Esophagus squamous epithelium (tissue), 5 donors: ENCODE measurements around the gene MMP2. TPM values are rescaled to one million over a fixed set of nuclear protein-coding genes. Genes with fewer than 3 reads are reported as not detected.

ENCODE experiments used
- DNase-seq: peaks from one replicate; lab custom pipeline; 2025; lab: John Stamatoyannopoulos, UW
- H3K27ac ChIP-seq, 4 donors: fragments of 200-600 bp; sonication (generic); one replicate each; pipeline ENCODE4 v1.5.1; 2016 to 2019; ENCODE audit warnings: mild to moderate bottlenecking in 1 of 4
- H3K27me3 ChIP-seq, 4 donors: fragments of 200-600 bp; sonication (generic); 1 replicate in 3 of 4; 2 replicates in 1 of 4; pipeline versions ENCODE4 v1.5.1 to v1.6.0; 2017 to 2021; ENCODE audit warnings: antibody characterized with exemption in 1 of 4
- H3K36me3 ChIP-seq, 3 donors: fragments of 200-600 bp; sonication (generic); one replicate each; pipeline ENCODE4 v1.5.1; 2016 to 2019
- H3K4me1 ChIP-seq, 3 donors: fragments of 200-600 bp; sonication (generic); one replicate each; pipeline ENCODE4 v1.5.1; 2017 to 2019
- H3K4me3 ChIP-seq, 4 donors: fragments of 200-600 bp; sonication (generic); 1 replicate in 3 of 4; 2 replicates in 1 of 4; pipeline ENCODE4 v1.5.1; 2016 to 2019; ENCODE audit warnings: mild to moderate bottlenecking in 2 of 4, moderate library complexity in 1 of 4
- H3K9me3 ChIP-seq, 3 donors: fragments of 200-600 bp; sonication (generic); one replicate each; pipeline ENCODE4 v1.5.1; 2016 to 2019
- CTCF ChIP-seq, 6 experiments: fragments of 450-650 bp in 4 of 6; fragments of 200-600 bp in 2 of 6; sonication (generic) in 2 of 6; IDR thresholded peaks; one replicate each; pipeline ENCODE4 v1.5.1; 2016 to 2019; ENCODE audit warnings: antibody characterized with exemption in 6 of 6, mild to moderate bottlenecking in 4 of 6, moderate library complexity in 4 of 6
- POLR2A ChIP-seq, 4 donors: fragments of 450-650 bp; IDR thresholded peaks; one replicate each; pipeline ENCODE4 v1.6.1; 2017; ENCODE audit warnings: antibody characterized with exemption in 4 of 4, mild to moderate bottlenecking in 4 of 4, moderate library complexity in 3 of 4
- WGBS, 2 donors: methylation state at CpG; one replicate each; pipeline ENCODE4 v1.1.5; 2018; 5-methylcytosine and 5-hydroxymethylcytosine counted together
- intact Hi-C: fragments of 100-400 bp; cut with DNase I; formaldehyde crosslinking; loops from one replicate; pipeline ENCODE4 v1.15.0; 2022
- total RNA-seq, 4 donors: library from RNA; depleted of rRNA; stranded (reverse); fragments of >200 nt; gene quantifications; one replicate each; pipeline ENCODE4 v1.1.0, GENCODE V29; 2016
- donor health status: DM: yes; HTN: yes; CAD: no.

MMP2 gene
- total RNA-seq, 4 donors from 2014 or later = 4.5 to 210 (median 92.7) TPM

GRCh38 chr16:55436587-55436986 is 42.4 kb upstream of the MMP2 start:
- H3K4me3 ChIP-seq = no peak overlapping the region
- no peak overlapping the region for H3K27ac ChIP-seq
- no peaks in the 10 kb centered on the region for H3K36me3 ChIP-seq
- no peak for DNase-seq
- TF ChIP-seq CTCF (IDR thresholded peaks at IDR 0.05) (no peak), POLR2A (IDR thresholded peaks at IDR 0.05) (no peak)
- intact Hi-C loops = no loop called here
- H3K4me1 ChIP-seq = peaks cover 16 to 30% (median 19%) of the 10 kb centered on the region in 3 donors
- WGBS, 2 donors = 86 to 94% methylated on average over 3 of the region's 3 CpGs
- peaks cover 0 to 11% (median 0%) of the 10 kb centered on the region in 4 donors for H3K27me3 ChIP-seq
- no peaks in the 10 kb centered on the region for H3K9me3 ChIP-seq

- H3K27ac ChIP-seq = peak overlapping the region; percentile 1 to 78 (median 65)
- peaks cover 16 to 30% (median 19%) of the 10 kb centered on the region in 3 donors for H3K4me1 ChIP-seq
- TF ChIP-seq POLR2A (IDR thresholded peaks at IDR 0.05) (no peak), CTCF (IDR thresholded peaks at IDR 0.05) (no peak)
- no peaks in the 10 kb centered on the region for H3K36me3 ChIP-seq
- no peaks in the 10 kb centered on the region for H3K9me3 ChIP-seq
- DNase-seq = no peak
- no peak overlapping the region for H3K4me3 ChIP-seq
- 15 to 34% methylated on average over 3 of the region's 3 CpGs for WGBS, 2 donors
- H3K27me3 ChIP-seq = peaks cover 0 to 11% (median 0%) of the 10 kb centered on the region in 4 donors
- intact Hi-C loops = no loop called here
Measured at GRCh38 chr16:55437625-55438024, 41.4 kb upstream of the MMP2 start.

- no peak for DNase-seq
- TF ChIP-seq POLR2A (IDR thresholded peaks at IDR 0.05) (no peak), CTCF (IDR thresholded peaks at IDR 0.05) (no peak)
- peaks cover 16 to 30% (median 19%) of the 10 kb centered on the region in 3 donors for H3K4me1 ChIP-seq
- peaks cover 0 to 11% (median 0%) of the 10 kb centered on the region in 4 donors for H3K27me3 ChIP-seq
- intact Hi-C loops = no loop called here
- H3K27ac ChIP-seq = peak overlapping the region; percentile 1 to 78 (median 64)
- no peaks in the 10 kb centered on the region for H3K9me3 ChIP-seq
- H3K36me3 ChIP-seq = no peaks in the 10 kb centered on the region
- H3K4me3 ChIP-seq = no peak overlapping the region
Measured at GRCh38 chr16:55438281-55438680, 40.7 kb upstream of the MMP2 start.

GRCh38 chr16:55439101-55439690 is 39.8 kb upstream of the MMP2 start:
- intact Hi-C loops = no loop called here
- Histone ChIP-seq H3K4me1 (peaks cover 16 to 30% (median 19%) of the 10 kb centered on the region in 3 donors), H3K4me3 (no peak overlapping the region), H3K27me3 (peaks cover 0 to 11% (median 0%) of the 10 kb centered on the region in 4 donors), H3K36me3 (no peaks in the 10 kb centered on the region), H3K27ac (peak overlapping the region; percentile 28 to 78 (median 74)), H3K9me3 (no peaks in the 10 kb centered on the region)
- DNase-seq = no peak
- WGBS, 2 donors = 33 to 51% methylated on average over 6 of the region's 6 CpGs
- TF ChIP-seq POLR2A (IDR thresholded peaks at IDR 0.05) (no peak), CTCF (IDR thresholded peaks at IDR 0.05) (no peak)

GRCh38 chr16:55443434-55444346 is 35.3 kb upstream of the MMP2 start:
- no peak for DNase-seq
- H3K27ac ChIP-seq = no peak overlapping the region
- H3K4me3 ChIP-seq = no peak overlapping the region
- no peaks in the 10 kb centered on the region for H3K36me3 ChIP-seq
- no peaks in the 10 kb centered on the region for H3K9me3 ChIP-seq
- intact Hi-C loops = loop anchor here (10.0 kb wide), 1 partner anchor 61 kb away; the partner anchor contains the start of gene LPCAT2
- TF ChIP-seq CTCF (IDR thresholded peaks at IDR 0.05) (no peak), POLR2A (IDR thresholded peaks at IDR 0.05) (no peak)
- peaks cover 9 to 12% (median 9%) of the 10 kb centered on the region in 3 donors for H3K4me1 ChIP-seq
- WGBS, 2 donors = 52 to 55% methylated on average over 11 of the region's 11 CpGs
- H3K27me3 ChIP-seq = no peaks in the 10 kb centered on the region
